ENCODE results near the gene SP2.

The SP2 gene

DNA sequence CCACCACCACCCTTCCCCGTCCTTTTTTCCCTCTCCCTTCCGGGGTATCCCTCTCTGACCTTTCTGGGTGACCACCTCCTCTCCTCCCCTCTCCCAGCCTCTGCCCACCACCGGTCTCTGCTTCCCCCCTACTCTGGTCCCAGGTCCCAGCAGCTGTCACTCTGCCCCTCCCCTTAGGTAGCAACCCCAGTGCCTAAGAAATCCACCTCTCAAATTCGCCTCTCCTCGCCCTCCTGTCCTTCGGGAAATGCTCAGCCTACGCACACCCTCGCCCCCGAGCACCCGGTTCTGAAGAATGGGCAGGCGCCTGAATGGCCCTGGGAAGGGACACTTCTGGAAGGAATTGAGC lies 44.3 kb upstream of the SP2 start:
- no peak for TF ChIP-seq CTCF (IDR thresholded peaks at IDR 0.05; ENCODE audit: low read depth, low read length)
- no peak for DNase-seq (ENCODE audit: low read depth, low spot score)
- no peak overlapping the region for H3K4me3 ChIP-seq (ENCODE audit: low read depth, low read length)
- in situ Hi-C loops (cut with HindIII; ENCODE audit: low sequenced_read_pairs): no loop called here

- in situ Hi-C loops (cut with HindIII; ENCODE audit: low sequenced_read_pairs): no loop called here
- no peak for DNase-seq (ENCODE audit: low read depth, low spot score)
- no peak for TF ChIP-seq CTCF (IDR thresholded peaks at IDR 0.05; ENCODE audit: low read depth, low read length)
- no peak overlapping the region for H3K4me3 ChIP-seq (ENCODE audit: low read depth, low read length)
These were observed 43.7 kb upstream of the SP2 start for GRCh38 chr17:47852113-47852949.

DNA sequence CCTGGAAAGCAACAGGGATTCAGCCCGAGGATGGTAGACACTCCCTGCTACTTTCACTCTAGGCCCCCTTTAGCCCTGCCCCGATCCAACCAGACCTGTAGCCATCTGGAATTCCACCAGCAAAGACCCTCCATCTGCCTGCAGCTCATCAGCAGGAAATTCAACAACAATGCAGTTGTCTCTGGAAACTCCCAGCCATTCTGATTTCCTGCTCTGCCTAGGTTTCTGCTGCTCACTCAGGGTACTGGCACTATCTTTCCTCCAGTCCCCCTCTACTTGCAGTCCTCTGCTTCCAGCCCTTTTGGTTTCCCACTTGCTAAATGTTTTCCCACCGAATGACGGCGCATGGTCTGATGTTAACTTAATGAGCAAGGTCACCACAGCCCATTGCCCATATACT lies 42.4 kb upstream of the SP2 start:
- in situ Hi-C loops (cut with HindIII; ENCODE audit: low sequenced_read_pairs): no loop called here
- no peak for DNase-seq (ENCODE audit: low read depth, low spot score)
- H3K4me3 ChIP-seq (ENCODE audit: low read depth, low read length): no peak overlapping the region
- no peak for TF ChIP-seq CTCF (IDR thresholded peaks at IDR 0.05; ENCODE audit: low read depth, low read length)

- H3K4me3 ChIP-seq (ENCODE audit: low read depth, low read length): no peak overlapping the region
- TF ChIP-seq CTCF (IDR thresholded peaks at IDR 0.05; ENCODE audit: low read depth, low read length): no peak
- DNase-seq (ENCODE audit: low read depth, low spot score): no peak
- in situ Hi-C loops (cut with HindIII; ENCODE audit: low sequenced_read_pairs): no loop called here
These were observed 40.3 kb upstream of the SP2 start for GRCh38 chr17:47855737-47856136.

- in situ Hi-C loops (cut with HindIII; ENCODE audit: low sequenced_read_pairs): no loop called here
- no peak for DNase-seq (ENCODE audit: low read depth, low spot score)
These were observed 39.2 kb upstream of the SP2 start for GRCh38 chr17:47856830-47857229.

More at GRCh38 chr17:47856830-47857229, 39.2 kb upstream of the SP2 start:
- H3K4me3 ChIP-seq (ENCODE audit: low read depth, low read length): no peak overlapping the region
- no peak for TF ChIP-seq CTCF (IDR thresholded peaks at IDR 0.05; ENCODE audit: low read depth, low read length)

Measured in astrocyte of the spinal cord (primary cell).